ENCODE results near the gene SMPD4.

SMPD4 gene

GRCh38 chr2:130181325-130181879 lies at the start of gene SMPD4:
SMPD4 (minus strand) TSS chr2:130181602; CDS start chr2:130176592, 5,010 bp downstream.
- TF ChIP-seq CTCF (IDR thresholded peaks at IDR 0.05) = no peak

- no peak for TF ChIP-seq CTCF (IDR thresholded peaks at IDR 0.05)
These were observed 16.9 kb upstream of the SMPD4 start, which contains the start of gene TUBA3E for GRCh38 chr2:130198343-130198742. TUBA3E (minus strand) TSS chr2:130198439; CDS start chr2:130198360, 79 bp downstream.

- TF ChIP-seq CTCF (IDR thresholded peaks at IDR 0.05) = no peak
These were observed 8.8 kb upstream of the SMPD4 start for GRCh38 chr2:130190237-130190636.

GRCh38 chr2:130187268-130187667 lies 5.9 kb upstream of the SMPD4 start:
- TF ChIP-seq CTCF (IDR thresholded peaks at IDR 0.05) = no peak

GRCh38 chr2:130186391-130186790 lies 5.0 kb upstream of the SMPD4 start:
- no peak for TF ChIP-seq CTCF (IDR thresholded peaks at IDR 0.05)

GRCh38 chr2:130185896-130186295 lies 4.5 kb upstream of the SMPD4 start:
- no peak for TF ChIP-seq CTCF (IDR thresholded peaks at IDR 0.05)

- TF ChIP-seq CTCF (IDR thresholded peaks at IDR 0.05) = no peak
These were observed 4.0 kb upstream of the SMPD4 start for GRCh38 chr2:130185436-130185835.
